Measurements from ENCODE around the gene SRPRA. TPM values are rescaled to one million over a fixed set of nuclear protein-coding genes. Genes with fewer than 3 reads are reported as not detected.

SRPRA gene
- total RNA-seq, 1 experiment from 2014 or later, result 57.1 TPM

DNA sequence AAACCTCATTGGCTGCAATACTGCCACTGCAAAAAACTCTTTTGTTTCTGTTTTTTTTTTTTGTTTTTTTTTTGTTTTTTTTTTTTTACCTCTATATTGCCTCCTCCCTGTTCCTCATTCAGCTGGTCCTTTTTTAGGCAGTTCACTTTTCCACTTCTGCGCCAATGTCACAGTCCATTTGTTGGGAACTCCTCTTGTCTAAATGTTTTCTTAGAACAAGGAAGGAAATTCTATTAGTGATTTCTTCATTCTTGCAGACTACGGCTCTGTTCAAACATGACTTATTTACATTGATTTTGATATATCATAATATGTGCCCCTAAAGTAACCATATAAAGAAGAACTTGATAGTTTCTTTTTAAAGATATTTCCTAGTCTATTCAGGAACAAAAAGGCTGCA is 54.3 kb downstream of the SRPRA start:
- Histone ChIP-seq H3K4me1 (replicated peaks; ENCODE audit: insufficient read depth) (peaks cover 18% of the 10 kb centered on the region), H3F3A (ENCODE audit: insufficient read depth, low read depth) (0 out of 2 replicates have a peak, but pooled peaks cover 7% of the 10 kb centered on the region), H4K20me1 (ENCODE audit: insufficient read depth) (no peaks in the 10 kb centered on the region), H3K9me2 (ENCODE audit: insufficient read depth) (no peaks in the 10 kb centered on the region), H3K9me3 (ENCODE audit: insufficient read depth, low read depth) (no peaks in the 10 kb centered on the region; the same call in 1 of the 2 replicates), H3K4me2 (no peak overlapping the region), H3K27me3 (ENCODE audit: insufficient read depth, low read depth) (no peaks in the 10 kb centered on the region), H2AFZ (no peak overlapping the region), H3K27ac (no peak overlapping the region), H3K36me3 (ENCODE audit: low read depth) (0 out of 2 replicates have a peak, but pooled peaks cover 2% of the 10 kb centered on the region), H3K4me3 (no peak overlapping the region), H3K79me2 (ENCODE audit: low read depth) (peaks cover 48% of the 10 kb centered on the region)
- CTCF ChIA-PET, result no interaction called here
- BruUV-seq (replicated peaks), result no TSS peak
- no peak for DNase-seq
- intact Hi-C loops (cut with micrococcal nuclease; ENCODE audit: unreplicated experiment), result no loop called here
- TF ChIP-seq CTCF (conservative IDR thresholded peaks at IDR 0.05), result no peak
- TF ChIP-seq EZH2 (IDR thresholded peaks at IDR 0.05; ENCODE audit: low read depth), result no peak
- POLR2A ChIA-PET (ENCODE audit: unreplicated experiment), result no interaction called here

Other genes with a start within 250 kb of the SRPRA start
- gene CDON, start 206.0 kb downstream of the SRPRA start, total RNA-seq (2021), result 10.0 and 11.2 TPM in 2 replicates
- 25.1 and 26.0 TPM in 2 replicates for gene RPUSD4, start 57.2 kb downstream of the SRPRA start, total RNA-seq (2021)
- gene FAM118B, start 57.1 kb downstream of the SRPRA start, total RNA-seq (2021), result 12.5 and 13.1 TPM in 2 replicates
- gene FOXRED1, start 259 bp upstream of the SRPRA start, total RNA-seq (2021), result 40.4 and 43.2 TPM in 2 replicates
- gene TIRAP, start 14.2 kb upstream of the SRPRA start, total RNA-seq (2021), result 9.6 and 12.7 TPM in 2 replicates
- gene DCPS, start 35.2 kb upstream of the SRPRA start, total RNA-seq (2021), result 23.8 and 27.2 TPM in 2 replicates
- 44.1 and 46.2 TPM in 2 replicates for gene ST3GAL4, start 86.8 kb upstream of the SRPRA start, total RNA-seq (2021)

All from PC-9 (cell line).